ENCODE data around the gene CCDC40.
"Not testable (repeated sequence)": the region's sequence is repeated elsewhere in the genome, so short reads cannot be mapped to it uniquely, and the experiment has no call there.

The CCDC40 gene, protein sequence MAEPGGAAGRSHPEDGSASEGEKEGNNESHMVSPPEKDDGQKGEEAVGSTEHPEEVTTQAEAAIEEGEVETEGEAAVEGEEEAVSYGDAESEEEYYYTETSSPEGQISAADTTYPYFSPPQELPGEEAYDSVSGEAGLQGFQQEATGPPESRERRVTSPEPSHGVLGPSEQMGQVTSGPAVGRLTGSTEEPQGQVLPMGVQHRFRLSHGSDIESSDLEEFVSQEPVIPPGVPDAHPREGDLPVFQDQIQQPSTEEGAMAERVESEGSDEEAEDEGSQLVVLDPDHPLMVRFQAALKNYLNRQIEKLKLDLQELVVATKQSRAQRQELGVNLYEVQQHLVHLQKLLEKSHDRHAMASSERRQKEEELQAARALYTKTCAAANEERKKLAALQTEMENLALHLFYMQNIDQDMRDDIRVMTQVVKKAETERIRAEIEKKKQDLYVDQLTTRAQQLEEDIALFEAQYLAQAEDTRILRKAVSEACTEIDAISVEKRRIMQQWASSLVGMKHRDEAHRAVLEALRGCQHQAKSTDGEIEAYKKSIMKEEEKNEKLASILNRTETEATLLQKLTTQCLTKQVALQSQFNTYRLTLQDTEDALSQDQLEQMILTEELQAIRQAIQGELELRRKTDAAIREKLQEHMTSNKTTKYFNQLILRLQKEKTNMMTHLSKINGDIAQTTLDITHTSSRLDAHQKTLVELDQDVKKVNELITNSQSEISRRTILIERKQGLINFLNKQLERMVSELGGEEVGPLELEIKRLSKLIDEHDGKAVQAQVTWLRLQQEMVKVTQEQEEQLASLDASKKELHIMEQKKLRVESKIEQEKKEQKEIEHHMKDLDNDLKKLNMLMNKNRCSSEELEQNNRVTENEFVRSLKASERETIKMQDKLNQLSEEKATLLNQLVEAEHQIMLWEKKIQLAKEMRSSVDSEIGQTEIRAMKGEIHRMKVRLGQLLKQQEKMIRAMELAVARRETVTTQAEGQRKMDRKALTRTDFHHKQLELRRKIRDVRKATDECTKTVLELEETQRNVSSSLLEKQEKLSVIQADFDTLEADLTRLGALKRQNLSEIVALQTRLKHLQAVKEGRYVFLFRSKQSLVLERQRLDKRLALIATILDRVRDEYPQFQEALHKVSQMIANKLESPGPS

GRCh38 chr17:80035937-80036714 lies at the start of gene CCDC40:
Gene CCDC40 (plus strand): TSS chr17:80036642. CDS start chr17:80036663, 21 bp downstream.
- peak; percentile 79 for DNase-seq

- no peak for DNase-seq
Measured at GRCh38 chr17:79987187-79987934, 49.1 kb upstream of the CCDC40 start.

GRCh38 chr17:79987935-79988184 lies 48.6 kb upstream of the CCDC40 start:
- no peak for DNase-seq

GRCh38 chr17:79988185-79988971 lies 48.1 kb upstream of the CCDC40 start:
- DNase-seq = no peak

DNA sequence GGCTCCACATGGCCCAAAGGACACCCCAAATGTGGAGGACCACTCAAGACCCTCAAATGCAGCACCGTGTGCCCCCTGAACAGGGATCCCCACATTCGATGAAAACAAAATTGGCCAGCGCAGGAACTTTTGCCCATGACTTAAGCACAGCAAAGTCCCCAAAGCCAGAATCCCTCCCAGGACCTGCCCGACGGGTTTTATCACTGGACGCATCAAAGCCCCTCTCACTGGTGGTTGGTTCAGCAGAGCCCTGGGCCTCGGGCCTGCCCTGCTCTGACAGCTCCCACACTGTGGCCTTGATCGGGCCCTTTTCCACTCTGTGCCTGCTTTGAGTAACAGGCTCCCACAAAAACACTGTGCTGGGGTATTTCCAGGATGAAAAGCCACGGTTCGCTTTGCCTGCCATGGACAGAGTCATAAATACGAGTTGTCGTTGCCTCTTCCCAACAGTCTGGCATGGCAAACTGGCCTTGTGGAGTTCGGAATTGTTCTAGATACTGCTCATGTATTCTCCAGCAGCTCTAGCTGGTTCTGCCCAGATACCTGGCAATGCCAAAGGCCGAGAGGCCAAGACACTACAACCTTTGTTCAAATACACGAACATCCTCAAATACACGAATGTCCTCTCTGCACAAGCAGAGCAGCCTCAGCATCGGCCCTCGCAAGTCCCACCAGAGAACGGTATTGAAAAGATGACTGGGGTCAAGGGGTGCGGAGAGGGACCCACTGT lies 47.2 kb upstream of the CCDC40 start:
- DNase-seq = no peak

DNA sequence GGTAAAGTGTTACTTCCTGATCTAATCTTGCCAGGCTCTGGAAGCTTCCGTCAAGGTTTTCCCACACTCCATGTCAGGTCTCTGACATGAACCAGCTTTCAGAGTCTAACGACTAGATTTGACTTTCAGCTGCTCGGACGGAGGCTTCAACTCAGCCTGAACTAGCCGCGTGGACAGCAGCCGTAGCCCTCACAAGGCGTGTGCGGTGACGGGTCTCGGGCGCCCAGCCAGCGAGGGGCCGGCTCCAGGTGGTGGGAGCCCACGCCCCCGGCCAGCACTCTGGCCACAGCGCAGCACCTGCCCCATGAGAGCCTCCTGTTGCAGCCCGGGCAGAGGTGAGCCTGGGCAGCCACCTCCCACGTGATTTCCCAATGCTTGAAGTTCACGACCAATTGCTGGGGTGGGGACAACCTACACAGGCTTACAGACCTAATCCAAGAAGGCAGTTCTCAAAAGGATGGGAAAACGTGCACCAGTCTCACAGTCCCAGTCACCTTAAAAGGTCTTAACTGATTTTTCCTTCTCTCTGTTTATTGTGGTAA lies 46.3 kb upstream of the CCDC40 start:
- no peak for DNase-seq

- no peak for DNase-seq
Measured at GRCh38 chr17:79990704-79991103, 45.7 kb upstream of the CCDC40 start.

GRCh38 chr17:79991140-79991923 lies 45.1 kb upstream of the CCDC40 start:
- peak; percentile 88 for DNase-seq

GRCh38 chr17:79991924-79992648 lies 44.4 kb upstream of the CCDC40 start:
- DNase-seq = no peak

GRCh38 chr17:79992649-79993389 lies 43.6 kb upstream of the CCDC40 start:
- DNase-seq = no peak

- peak; percentile 80 for DNase-seq
Measured at GRCh38 chr17:79993390-79994227, 42.8 kb upstream of the CCDC40 start.

DNA sequence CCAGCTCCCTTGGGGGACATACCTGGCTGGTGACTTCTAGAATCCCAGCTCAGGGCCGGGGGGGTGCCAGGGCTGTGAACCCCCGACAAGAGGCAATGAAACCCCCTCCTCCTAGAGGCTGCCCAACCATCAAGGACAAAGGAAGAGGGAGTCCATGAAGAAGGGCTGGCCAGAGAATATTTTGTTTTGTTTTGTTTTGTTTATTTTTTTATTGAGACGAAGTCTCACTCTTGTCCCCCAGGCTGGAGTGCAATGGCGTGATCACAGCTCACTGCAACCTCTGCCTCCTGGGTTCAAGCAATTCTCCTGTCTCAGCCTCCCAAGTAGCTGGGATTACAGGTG lies 42.2 kb upstream of the CCDC40 start:
- DNase-seq = not testable (repeated sequence)

DNA sequence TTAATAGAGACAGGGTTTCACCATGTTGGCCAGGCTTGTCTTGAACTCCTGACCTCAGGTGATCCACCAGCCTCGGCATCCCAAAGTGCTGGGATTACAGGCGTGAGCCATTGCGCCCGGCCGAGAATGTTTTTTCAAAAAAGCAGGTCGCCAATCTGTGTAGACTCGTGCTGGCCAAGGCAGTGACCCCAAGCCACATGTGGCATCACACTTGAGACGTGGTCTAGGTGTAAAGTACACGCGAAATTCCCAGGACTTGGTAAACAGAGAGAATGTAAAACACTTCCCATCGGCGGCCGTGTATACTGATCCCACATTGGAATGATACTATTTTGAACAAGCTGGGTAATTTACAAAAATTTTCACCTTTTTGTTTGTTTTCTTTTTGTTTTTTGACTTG lies 41.8 kb upstream of the CCDC40 start:
- no peak for DNase-seq

DNA sequence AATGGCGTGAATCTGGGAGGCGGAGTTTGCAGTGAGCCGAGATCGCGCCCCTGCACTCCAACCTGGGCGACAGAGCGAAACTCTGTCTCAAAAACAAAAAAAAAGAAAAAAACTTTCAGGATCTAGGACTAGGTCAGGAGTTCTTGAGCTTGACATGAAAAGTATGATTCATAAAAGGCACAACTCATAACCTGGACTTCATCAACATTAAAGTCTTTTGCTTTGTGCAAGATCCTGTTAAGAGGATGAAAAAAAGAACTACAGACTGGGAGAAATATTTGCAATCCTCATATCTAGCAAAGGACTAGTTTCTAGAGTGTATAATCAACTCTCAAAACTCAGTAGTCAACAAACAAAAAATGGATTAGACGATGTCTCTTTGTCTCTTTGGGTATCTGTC lies 40.7 kb upstream of the CCDC40 start:
- no peak for DNase-seq

GRCh38 chr17:79996291-79996690 lies 40.2 kb upstream of the CCDC40 start:
- no peak for DNase-seq

- peak; percentile 68 for DNase-seq
Measured at GRCh38 chr17:79997011-79997660, 39.3 kb upstream of the CCDC40 start.

- no peak for DNase-seq
Measured at GRCh38 chr17:80000136-80000535, 36.3 kb upstream of the CCDC40 start.
